Naive thymus-derived CD8-positive, alpha-beta T cell (primary cell): ENCODE results near the gene HMCN1. TPM values are rescaled to one million over a fixed set of nuclear protein-coding genes. Genes with fewer than 3 reads are reported as not detected.

ENCODE experiments used
- ATAC-seq, 2 donors: fragments of 150-1000 bp; cut with Tn5 transposase in 1 of 2; sonication (Bioruptor Pico), chemical (Tn5 transposase) in 1 of 2; 1 replicate in 1 of 2; 2 replicates in 1 of 2; pipeline ENCODE4 v1.10.0; 2021; ENCODE audit warnings: mild to moderate bottlenecking in 2 of 2, moderate library complexity in 2 of 2
- POLR2A ChIA-PET: fragments of 350-600 bp; sonication (Branson Sonifier 250); formaldehyde crosslinking; loops from one replicate; lab custom pipeline; 2021; ENCODE audit warnings: antibody characterized with exemption; lab: Charles Lee
- DNase-seq, 10 donors: peaks; one replicate each; pipeline versions ENCODE4 v3.0.0 to v3.0.0-alpha.2; 2020 to 2022
- H3K27ac Mint-ChIP-seq, 10 donors: one replicate each; pipeline ENCODE4 v1.8.0; 2020 to 2022; ENCODE audit warnings: mild to moderate bottlenecking in 10 of 10, mixed read lengths in 10 of 10, moderate library complexity in 4 of 10, inconsistent platforms in 1 of 10
- H3K27me3 Mint-ChIP-seq, 5 donors: one replicate each; pipeline ENCODE4 v1.8.0; 2021 to 2022; ENCODE audit warnings: mixed read lengths in 5 of 5
- H3K36me3 Mint-ChIP-seq, 3 donors: one replicate each; pipeline ENCODE4 v1.8.0; 2020 to 2022; ENCODE audit warnings: mixed read lengths in 3 of 3, mild to moderate bottlenecking in 2 of 3, inconsistent platforms in 1 of 3
- H3K4me1 Mint-ChIP-seq, 4 donors: one replicate each; pipeline ENCODE4 v1.8.0; 2021 to 2022; ENCODE audit warnings: mixed read lengths in 4 of 4
- H3K4me3 Mint-ChIP-seq, 10 donors: one replicate each; pipeline ENCODE4 v1.8.0; 2020 to 2022; ENCODE audit warnings: mild to moderate bottlenecking in 10 of 10, mixed read lengths in 10 of 10, moderate library complexity in 6 of 10, inconsistent platforms in 1 of 10
- H3K9me3 Mint-ChIP-seq, 9 donors: one replicate each; pipeline ENCODE4 v1.8.0; 2020 to 2022; ENCODE audit warnings: mixed read lengths in 9 of 9, mild to moderate bottlenecking in 3 of 9, inconsistent platforms in 1 of 9, moderate library complexity in 1 of 9
- polyA plus RNA-seq, 3 donors: library from polyadenylated mRNA; unstranded; fragments of 300-500 nt; fragmentation: Illumina TruSeq; gene quantifications; one replicate each; pipeline ENCODE4 v1.2.3, GENCODE V29; 2021
- total RNA-seq, 8 experiments: library from RNA in 2 of 8; stranded (reverse) in 2 of 8; gene quantifications; one replicate each; pipeline ENCODE4 v1.2.3 and lab custom pipeline; 2021 to 2026

The HMCN1 gene
- total and polyA plus RNA-seq, 5 experiments from 2014 or later, result 0.14 to 0.26 TPM; not detected in 3

- no peak for ATAC-seq
- DNase-seq, result no peak
- POLR2A ChIA-PET, result no interaction called here
Observed at GRCh38 chr1:186050360-186050759, 316.2 kb downstream of the HMCN1 start.

GRCh38 chr1:186054003-186054402 is 319.8 kb downstream of the HMCN1 start:
- DNase-seq, result no peak
- POLR2A ChIA-PET, result no interaction called here
- Mint-ChIP-seq H3K4me3 (no peak overlapping the region), H3K4me1 (no peaks in the 10 kb centered on the region), H3K27ac (no peak overlapping the region), H3K9me3 (no peaks in the 10 kb centered on the region), H3K36me3 (no peaks in the 10 kb centered on the region), H3K27me3 (peaks cover 0 to 4% (median 0%) of the 10 kb centered on the region in 5 donors)
- no peak for ATAC-seq

More at GRCh38 chr1:186050360-186050759, 316.2 kb downstream of the HMCN1 start:
- Mint-ChIP-seq H3K27ac (no peak overlapping the region), H3K4me1 (no peaks in the 10 kb centered on the region), H3K27me3 (peaks cover 0 to 8% (median 5%) of the 10 kb centered on the region in 5 donors), H3K36me3 (no peaks in the 10 kb centered on the region), H3K4me3 (no peak overlapping the region), H3K9me3 (peaks cover 0 to 3% (median 0%) of the 10 kb centered on the region in 9 donors)

GRCh38 chr1:186054932-186055331 is 320.7 kb downstream of the HMCN1 start:
- no peaks in the 10 kb centered on the region for H3K9me3 Mint-ChIP-seq
- DNase-seq (no peak), ATAC-seq (no peak)
- no peaks in the 10 kb centered on the region for H3K4me1 Mint-ChIP-seq
- H3K27me3 Mint-ChIP-seq, result peaks cover 0 to 4% (median 0%) of the 10 kb centered on the region in 5 donors
- POLR2A ChIA-PET, result no interaction called here
- no peak overlapping the region for H3K27ac Mint-ChIP-seq
- no peaks in the 10 kb centered on the region for H3K36me3 Mint-ChIP-seq
- no peak overlapping the region for H3K4me3 Mint-ChIP-seq

- Mint-ChIP-seq H3K4me1 (no peaks in the 10 kb centered on the region), H3K4me3 (no peak overlapping the region), H3K27me3 (peaks cover 0 to 4% (median 0%) of the 10 kb centered on the region in 5 donors), H3K27ac (no peak overlapping the region), H3K9me3 (no peaks in the 10 kb centered on the region), H3K36me3 (no peaks in the 10 kb centered on the region)
- ATAC-seq (no peak), DNase-seq (no peak)
- POLR2A ChIA-PET, result no interaction called here
Observed at GRCh38 chr1:186055846-186056245, 321.7 kb downstream of the HMCN1 start.

- ATAC-seq (no peak), DNase-seq (no peak)
- H3K36me3 Mint-ChIP-seq, result no peaks in the 10 kb centered on the region
- no peaks in the 10 kb centered on the region for H3K4me1 Mint-ChIP-seq
- H3K27me3 Mint-ChIP-seq, result peaks cover 0 to 3% (median 0%) of the 10 kb centered on the region in 5 donors
- H3K4me3 Mint-ChIP-seq, result no peak overlapping the region
- no peaks in the 10 kb centered on the region for H3K9me3 Mint-ChIP-seq
- no peak overlapping the region for H3K27ac Mint-ChIP-seq
- POLR2A ChIA-PET, result no interaction called here
Observed at GRCh38 chr1:186057086-186057485, 322.9 kb downstream of the HMCN1 start.

- H3K4me1 Mint-ChIP-seq, result no peaks in the 10 kb centered on the region
- H3K9me3 Mint-ChIP-seq, result no peaks in the 10 kb centered on the region
- ATAC-seq, result no peak
- peaks cover 0 to 4% (median 0%) of the 10 kb centered on the region in 5 donors for H3K27me3 Mint-ChIP-seq
- no peak overlapping the region for H3K4me3 Mint-ChIP-seq
- DNase-seq, result no peak
- no peaks in the 10 kb centered on the region for H3K36me3 Mint-ChIP-seq
- POLR2A ChIA-PET, result no interaction called here
- H3K27ac Mint-ChIP-seq, result no peak overlapping the region
Observed at GRCh38 chr1:186059311-186059710, 325.1 kb downstream of the HMCN1 start.

- H3K4me1 Mint-ChIP-seq, result no peaks in the 10 kb centered on the region
- no peaks in the 10 kb centered on the region for H3K36me3 Mint-ChIP-seq
- DNase-seq (no peak), ATAC-seq (no peak)
- H3K27me3 Mint-ChIP-seq, result peaks cover 0 to 4% (median 0%) of the 10 kb centered on the region in 5 donors
- H3K27ac Mint-ChIP-seq, result no peak overlapping the region
- H3K4me3 Mint-ChIP-seq, result no peak overlapping the region
- POLR2A ChIA-PET, result no interaction called here
- H3K9me3 Mint-ChIP-seq, result no peaks in the 10 kb centered on the region
Observed at GRCh38 chr1:186059752-186060151, 325.6 kb downstream of the HMCN1 start.

GRCh38 chr1:186060226-186060625 is 326.0 kb downstream of the HMCN1 start:
- no peak overlapping the region for H3K27ac Mint-ChIP-seq
- no peak for DNase-seq
- POLR2A ChIA-PET, result no interaction called here
- no peaks in the 10 kb centered on the region for H3K4me1 Mint-ChIP-seq
- H3K9me3 Mint-ChIP-seq, result no peaks in the 10 kb centered on the region
- H3K27me3 Mint-ChIP-seq, result peaks cover 0 to 4% (median 0%) of the 10 kb centered on the region in 5 donors
- no peaks in the 10 kb centered on the region for H3K36me3 Mint-ChIP-seq
- no peak for ATAC-seq
- H3K4me3 Mint-ChIP-seq, result no peak overlapping the region

GRCh38 chr1:186063091-186063657 is 329.0 kb downstream of the HMCN1 start:
- no peak overlapping the region for H3K4me3 Mint-ChIP-seq

GRCh38 chr1:186066411-186066810 is 332.2 kb downstream of the HMCN1 start:
- H3K4me3 Mint-ChIP-seq, result no peak overlapping the region
- H3K4me1 Mint-ChIP-seq, result no peaks in the 10 kb centered on the region
- DNase-seq (no peak), ATAC-seq (no peak)
- H3K36me3 Mint-ChIP-seq, result no peaks in the 10 kb centered on the region
- H3K27ac Mint-ChIP-seq, result no peak overlapping the region
- POLR2A ChIA-PET, result no interaction called here
- peaks cover 2 to 12% (median 4%) of the 10 kb centered on the region in 5 donors for H3K27me3 Mint-ChIP-seq
- H3K9me3 Mint-ChIP-seq, result no peaks in the 10 kb centered on the region

More at GRCh38 chr1:186063091-186063657, 329.0 kb downstream of the HMCN1 start:
- Mint-ChIP-seq H3K4me1 (no peaks in the 10 kb centered on the region), H3K36me3 (no peaks in the 10 kb centered on the region), H3K27ac (no peak overlapping the region), H3K27me3 (peaks cover 0 to 4% (median 0%) of the 10 kb centered on the region in 5 donors), H3K9me3 (no peaks in the 10 kb centered on the region)
- no peak for DNase-seq
- POLR2A ChIA-PET, result no interaction called here
- ATAC-seq, result no peak

- no peak for ATAC-seq
- H3K27ac Mint-ChIP-seq, result no peak overlapping the region
- no peaks in the 10 kb centered on the region for H3K36me3 Mint-ChIP-seq
- DNase-seq, result no peak
- H3K4me1 Mint-ChIP-seq, result no peaks in the 10 kb centered on the region
- POLR2A ChIA-PET, result no interaction called here
- peaks cover 0 to 6% (median 3%) of the 10 kb centered on the region in 5 donors for H3K27me3 Mint-ChIP-seq
- H3K4me3 Mint-ChIP-seq, result no peak overlapping the region
- H3K9me3 Mint-ChIP-seq, result no peaks in the 10 kb centered on the region
Observed at GRCh38 chr1:186073697-186074096, 339.5 kb downstream of the HMCN1 start.

GRCh38 chr1:186076006-186076405 is 341.8 kb downstream of the HMCN1 start:
- no peaks in the 10 kb centered on the region for H3K9me3 Mint-ChIP-seq
- H3K4me1 Mint-ChIP-seq, result no peaks in the 10 kb centered on the region
- H3K27me3 Mint-ChIP-seq, result peaks cover 0 to 6% (median 4%) of the 10 kb centered on the region in 5 donors
- DNase-seq (no peak), ATAC-seq (no peak)
- H3K36me3 Mint-ChIP-seq, result no peaks in the 10 kb centered on the region
- POLR2A ChIA-PET, result no interaction called here
- H3K4me3 Mint-ChIP-seq, result no peak overlapping the region
- H3K27ac Mint-ChIP-seq, result no peak overlapping the region

- no peak for DNase-seq
- H3K36me3 Mint-ChIP-seq, result no peaks in the 10 kb centered on the region
- no peaks in the 10 kb centered on the region for H3K9me3 Mint-ChIP-seq
- H3K27ac Mint-ChIP-seq, result no peak overlapping the region
- H3K4me1 Mint-ChIP-seq, result no peaks in the 10 kb centered on the region
- no peak for ATAC-seq
- no peak overlapping the region for H3K4me3 Mint-ChIP-seq
- H3K27me3 Mint-ChIP-seq, result peaks cover 0 to 6% (median 3%) of the 10 kb centered on the region in 5 donors
- POLR2A ChIA-PET, result no interaction called here
Observed at GRCh38 chr1:186078245-186078644, 344.1 kb downstream of the HMCN1 start.

- DNase-seq (no peak), ATAC-seq (no peak)
- Mint-ChIP-seq H3K4me3 (no peak overlapping the region), H3K27ac (no peak overlapping the region), H3K4me1 (no peaks in the 10 kb centered on the region), H3K27me3 (peaks cover 0 to 6% (median 3%) of the 10 kb centered on the region in 5 donors), H3K36me3 (no peaks in the 10 kb centered on the region), H3K9me3 (no peaks in the 10 kb centered on the region)
- POLR2A ChIA-PET, result no interaction called here
Observed at GRCh38 chr1:186079084-186079684, 345.0 kb downstream of the HMCN1 start.
